ENCODE measurements around the gene NUDT14. TPM values are rescaled to one million over a fixed set of nuclear protein-coding genes. Genes with fewer than 3 reads are reported as not detected.

The NUDT14 gene
- total RNA-seq, 2 donors from 2014 or later, result 32.9 to 36.5 TPM

- no peak for DNase-seq (ENCODE audit: low spot score)
- WGBS, result 88% methylated on average over 14 of the region's 14 CpGs
- intact Hi-C loops (cut with DNase I), result no loop called here
- H3K27me3 ChIP-seq (replicated peaks; ENCODE audit: insufficient read depth), result no peaks in the 10 kb centered on the region
- H3K4me3 ChIP-seq, result no peak overlapping the region
- H3K9me3 ChIP-seq, result no peaks in the 10 kb centered on the region
- TF ChIP-seq POLR2A (IDR thresholded peaks at IDR 0.05) (no peak), CTCF (IDR thresholded peaks at IDR 0.05) (no peak), POLR2AphosphoS5 (IDR thresholded peaks at IDR 0.05) (no peak)
- H3K27ac ChIP-seq, result no peak overlapping the region
- H3K4me1 ChIP-seq (replicated peaks), result no peaks in the 10 kb centered on the region
- H3K36me3 ChIP-seq, result no peaks in the 10 kb centered on the region
Measured at GRCh38 chr14:105137481-105138020, 43.6 kb downstream of the NUDT14 start.

DNA sequence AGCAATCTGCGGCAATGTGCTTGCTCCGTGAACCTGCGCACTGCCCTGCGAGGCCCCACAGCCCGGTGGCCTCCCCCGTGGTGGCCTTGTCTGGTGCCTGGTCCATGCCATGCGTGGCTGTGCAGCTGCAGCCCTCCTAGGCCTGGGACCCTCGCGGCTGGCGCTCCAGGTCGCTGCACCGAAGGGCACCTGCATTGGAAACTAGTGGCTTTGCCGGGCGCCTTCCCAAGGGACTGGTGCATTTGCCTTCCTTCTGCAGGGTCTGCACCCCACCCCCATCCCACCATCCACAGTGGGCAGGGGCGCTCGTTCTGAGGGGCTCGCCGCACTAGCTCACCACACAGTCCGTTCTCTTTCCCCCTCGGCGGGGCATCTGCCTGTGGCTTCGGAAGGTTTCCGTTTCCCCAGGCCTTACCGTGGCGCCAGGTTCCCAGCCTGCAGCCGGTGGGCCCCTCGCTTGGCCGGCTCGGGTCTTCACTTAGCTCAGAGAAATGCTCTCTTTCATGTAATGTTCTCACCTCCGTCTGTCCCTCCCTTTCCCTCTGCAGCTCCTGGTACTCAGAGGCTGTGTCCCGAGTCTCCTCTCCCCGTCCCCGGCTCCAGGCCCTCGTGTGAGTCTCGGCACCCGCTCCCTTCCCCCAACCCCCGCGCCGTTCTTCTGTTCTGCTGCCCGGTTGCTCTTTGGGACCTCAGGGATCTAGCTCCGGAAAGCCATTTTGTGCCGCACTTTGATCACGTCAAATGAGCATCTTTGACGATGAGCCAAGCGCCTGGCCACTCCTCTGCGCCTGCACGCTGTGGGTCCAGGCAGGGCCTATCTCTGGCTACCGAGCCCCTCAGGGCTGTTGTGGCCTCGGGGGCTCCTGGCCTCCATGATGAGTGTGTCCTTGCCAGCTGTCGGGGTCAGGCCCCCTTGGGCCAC is 44.5 kb downstream of the NUDT14 start:
- Histone ChIP-seq H3K27me3 (replicated peaks; ENCODE audit: insufficient read depth) (no peaks in the 10 kb centered on the region), H3K36me3 (no peaks in the 10 kb centered on the region), H3K4me1 (replicated peaks) (no peaks in the 10 kb centered on the region), H3K27ac (no peak overlapping the region), H3K9me3 (peaks cover 3% of the 10 kb centered on the region), H3K4me3 (no peak overlapping the region)
- DNase-seq (ENCODE audit: low spot score), result no peak
- WGBS, result 86% methylated on average over 50 of the region's 50 CpGs
- intact Hi-C loops (cut with DNase I), result no loop called here
- no peak for TF ChIP-seq CTCF (IDR thresholded peaks at IDR 0.05)
- no peak for TF ChIP-seq POLR2AphosphoS5 (IDR thresholded peaks at IDR 0.05)
- TF ChIP-seq POLR2A (IDR thresholded peaks at IDR 0.05), result no peak

DNA sequence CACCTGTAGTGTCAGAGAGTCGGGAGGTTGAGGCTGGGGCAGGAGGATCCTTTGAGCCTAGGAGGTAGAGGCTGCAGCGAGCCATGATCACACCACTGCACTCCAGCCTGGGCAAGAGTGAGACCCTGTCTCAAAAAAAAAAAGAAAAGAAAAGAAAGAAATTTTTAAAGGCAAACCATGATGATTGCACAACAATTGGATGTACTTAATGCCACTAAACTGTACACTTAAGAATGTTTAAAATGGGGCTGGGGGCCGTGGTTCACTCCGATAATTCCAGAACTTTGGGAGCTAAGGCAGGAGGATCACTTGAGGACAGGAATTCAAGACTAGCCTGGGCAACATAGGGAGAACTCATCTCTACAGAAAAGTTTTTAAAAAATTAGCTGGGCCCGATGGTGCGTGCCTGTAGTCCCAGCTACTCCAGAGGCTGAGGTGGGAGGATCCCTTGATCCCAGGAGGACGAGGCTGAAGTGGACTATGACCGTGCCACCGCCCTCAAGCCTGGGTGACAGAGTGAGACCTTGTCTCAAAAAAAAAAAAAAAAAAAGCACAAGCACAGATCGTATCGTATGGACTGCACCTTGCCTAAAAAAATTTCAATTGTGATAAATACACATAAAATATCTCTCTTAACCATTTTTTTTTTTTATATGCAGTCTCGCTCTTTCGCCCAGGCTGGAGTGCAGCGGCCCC is 45.3 kb downstream of the NUDT14 start:
- no peak for DNase-seq (ENCODE audit: low spot score)
- Histone ChIP-seq H3K9me3 (peaks cover 3% of the 10 kb centered on the region), H3K36me3 (no peaks in the 10 kb centered on the region), H3K27ac (no peak overlapping the region), H3K27me3 (replicated peaks; ENCODE audit: insufficient read depth) (no peaks in the 10 kb centered on the region), H3K4me3 (no peak overlapping the region), H3K4me1 (replicated peaks) (no peaks in the 10 kb centered on the region)
- TF ChIP-seq CTCF (IDR thresholded peaks at IDR 0.05), result no peak
- TF ChIP-seq POLR2AphosphoS5 (IDR thresholded peaks at IDR 0.05), result no peak
- no peak for TF ChIP-seq POLR2A (IDR thresholded peaks at IDR 0.05)
- intact Hi-C loops (cut with DNase I), result no loop called here
- 92% methylated on average over 14 of the region's 14 CpGs for WGBS

GRCh38 chr14:105132921-105133654 is 48.0 kb downstream of the NUDT14 start:
- no peak for TF ChIP-seq CTCF (IDR thresholded peaks at IDR 0.05)
- TF ChIP-seq POLR2AphosphoS5 (IDR thresholded peaks at IDR 0.05), result no peak
- TF ChIP-seq POLR2A (IDR thresholded peaks at IDR 0.05), result no peak
- H3K4me3 ChIP-seq, result no peak overlapping the region
- H3K4me1 ChIP-seq (replicated peaks), result no peaks in the 10 kb centered on the region
- peaks cover 3% of the 10 kb centered on the region for H3K9me3 ChIP-seq
- H3K27ac ChIP-seq, result no peak overlapping the region
- no peaks in the 10 kb centered on the region for H3K36me3 ChIP-seq
- intact Hi-C loops (cut with DNase I), result no loop called here
- H3K27me3 ChIP-seq (replicated peaks; ENCODE audit: insufficient read depth), result no peaks in the 10 kb centered on the region
- WGBS, result 40% methylated on average over 4 of the region's 4 CpGs
- DNase-seq (ENCODE audit: low spot score), result no peak

All from prostate gland (tissue), 2 donors.